Loucy (cell line): ENCODE measurements around the gene IER2.

Experiments used
- H2AFZ ChIP-seq: fragments of 200-600 bp; sonication (generic); 2 replicates; pipeline ENCODE4 v1.6.0; 2016; ENCODE audit warnings: antibody characterized with exemption, mild to moderate bottlenecking, low read length, moderate library complexity
- H3F3A ChIP-seq: fragments of 200-600 bp; 2 replicates; pipeline ENCODE4 v1.6.0; 2016; ENCODE audit warnings: antibody characterized with exemption, low read depth, mild to moderate bottlenecking
- H3K27me3 ChIP-seq: fragments of 200-600 bp; sonication (generic); 2 replicates; pipeline ENCODE4 v1.6.1; 2014; ENCODE audit warnings: low read length, mild to moderate bottlenecking; ENCODE audit not compliant: insufficient read depth, poor library complexity, severe bottlenecking
- H3K36me3 ChIP-seq: fragments of 200-600 bp; sonication (generic); 2 replicates; pipeline ENCODE4 v1.6.1; 2016; ENCODE audit warnings: low read length; ENCODE audit not compliant: insufficient read depth
- H3K4me1 ChIP-seq: fragments of 200-600 bp; sonication (generic); 2 replicates; pipeline ENCODE4 v1.5.1; 2014; ENCODE audit warnings: low read length, mild to moderate bottlenecking; ENCODE audit not compliant: insufficient read depth, poor library complexity, severe bottlenecking
- H3K4me2 ChIP-seq: fragments of 200-600 bp; sonication (generic); 2 replicates; pipeline ENCODE4 v1.6.0; 2014; ENCODE audit warnings: antibody characterized with exemption, low read length, low read depth, mild to moderate bottlenecking; ENCODE audit not compliant: poor library complexity, severe bottlenecking
- H3K4me3 ChIP-seq: fragments of 200-600 bp; sonication (generic); 2 replicates; pipeline ENCODE4 v1.5.1; 2014; ENCODE audit warnings: low read length, mild to moderate bottlenecking, mixed read lengths; ENCODE audit not compliant: poor library complexity, severe bottlenecking
- H3K79me2 ChIP-seq: fragments of 200-600 bp; sonication (generic); 2 replicates; pipeline ENCODE4 v1.6.1; 2014; ENCODE audit warnings: low read length; ENCODE audit not compliant: insufficient read depth
- H3K9ac ChIP-seq: fragments of 200-600 bp; sonication (generic); 2 replicates; pipeline ENCODE4 v1.6.0; 2014; ENCODE audit warnings: mild to moderate bottlenecking, low read depth, low read length, moderate library complexity; ENCODE audit not compliant: poor library complexity, severe bottlenecking
- H3K9me2 ChIP-seq: fragments of 200-600 bp; sonication (generic); replicated peaks from 2 replicates; pipeline ENCODE4 v1.6.1; 2016; ENCODE audit warnings: low read depth, low read length, mixed read lengths
- H3K9me3 ChIP-seq: fragments of 200-600 bp; sonication (generic); 2 replicates; pipeline ENCODE4 v1.6.1; 2014; ENCODE audit warnings: mild to moderate bottlenecking, antibody characterized with exemption, low read length, low read depth; ENCODE audit not compliant: insufficient read depth
- H4K20me1 ChIP-seq: fragments of 200-600 bp; sonication (generic); 2 replicates; pipeline ENCODE4 v1.6.0; 2014; ENCODE audit warnings: antibody characterized with exemption, low read length, mild to moderate bottlenecking; ENCODE audit not compliant: insufficient read depth, poor library complexity, severe bottlenecking
- EZH2phosphoT487 ChIP-seq: fragments of 200-600 bp; IDR thresholded peaks from 2 replicates; pipeline ENCODE4 v1.6.1; 2018; ENCODE audit warnings: antibody characterized with exemption, mild to moderate bottlenecking, moderate library complexity, borderline replicate concordance
- TF ChIP-seq, protein P1 (sequence below): fragments of 200-600 bp; sonication (generic); conservative IDR thresholded peaks from 2 replicates; pipeline ENCODE4 v1.5.1; 2014; ENCODE audit warnings: mild to moderate bottlenecking, antibody characterized with exemption, low read length

The IER2 gene

DNA sequence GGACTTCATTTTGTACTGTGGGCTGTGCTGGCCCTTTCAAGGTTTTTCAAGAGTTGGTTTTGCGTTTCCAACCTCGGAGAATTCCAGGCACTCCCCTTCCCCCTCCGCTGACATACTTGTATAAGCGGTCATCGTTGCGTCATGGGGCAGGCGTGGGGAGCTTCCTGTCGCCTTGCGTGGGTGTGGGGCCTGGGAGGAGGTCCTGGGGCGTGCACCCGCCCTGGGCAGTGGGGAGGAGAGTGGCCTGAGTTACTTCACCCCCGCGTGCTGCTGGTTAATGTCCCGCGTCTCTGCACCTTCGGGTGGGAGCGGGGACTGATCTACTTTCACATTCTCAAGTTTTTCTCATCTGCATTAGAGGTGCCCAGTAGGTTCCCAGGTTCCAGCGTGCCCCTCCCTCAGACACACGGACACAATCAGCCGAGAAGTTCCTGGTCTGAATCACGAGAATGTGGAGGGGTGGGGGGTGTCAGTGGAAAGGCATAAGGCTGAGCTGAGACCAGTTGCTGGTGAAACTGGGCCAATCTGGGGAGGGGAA lies 4.1 kb downstream of the IER2 start:
- Histone ChIP-seq H3K4me3 (peak overlapping the region; percentile 98), H2AFZ (no peak overlapping the region), H3K9ac (peak overlapping the region; percentile 95), H3K36me3 (0 out of 2 replicates have a peak, but pooled peaks cover 4% of the 10 kb centered on the region), H3F3A (peaks cover 15% of the 10 kb centered on the region), H3K4me2 (peak overlapping the region; percentile 85), H3K9me3 (no peaks in the 10 kb centered on the region), H3K4me1 (peaks cover 31% of the 10 kb centered on the region), H3K27me3 (peaks cover 13% of the 10 kb centered on the region), H3K79me2 (peaks cover 61% of the 10 kb centered on the region), H4K20me1 (peaks cover 24% of the 10 kb centered on the region), H3K9me2 (no peaks in the 10 kb centered on the region)
- no peak for TF ChIP-seq EZH2phosphoT487
- TF ChIP-seq, protein P1, sequence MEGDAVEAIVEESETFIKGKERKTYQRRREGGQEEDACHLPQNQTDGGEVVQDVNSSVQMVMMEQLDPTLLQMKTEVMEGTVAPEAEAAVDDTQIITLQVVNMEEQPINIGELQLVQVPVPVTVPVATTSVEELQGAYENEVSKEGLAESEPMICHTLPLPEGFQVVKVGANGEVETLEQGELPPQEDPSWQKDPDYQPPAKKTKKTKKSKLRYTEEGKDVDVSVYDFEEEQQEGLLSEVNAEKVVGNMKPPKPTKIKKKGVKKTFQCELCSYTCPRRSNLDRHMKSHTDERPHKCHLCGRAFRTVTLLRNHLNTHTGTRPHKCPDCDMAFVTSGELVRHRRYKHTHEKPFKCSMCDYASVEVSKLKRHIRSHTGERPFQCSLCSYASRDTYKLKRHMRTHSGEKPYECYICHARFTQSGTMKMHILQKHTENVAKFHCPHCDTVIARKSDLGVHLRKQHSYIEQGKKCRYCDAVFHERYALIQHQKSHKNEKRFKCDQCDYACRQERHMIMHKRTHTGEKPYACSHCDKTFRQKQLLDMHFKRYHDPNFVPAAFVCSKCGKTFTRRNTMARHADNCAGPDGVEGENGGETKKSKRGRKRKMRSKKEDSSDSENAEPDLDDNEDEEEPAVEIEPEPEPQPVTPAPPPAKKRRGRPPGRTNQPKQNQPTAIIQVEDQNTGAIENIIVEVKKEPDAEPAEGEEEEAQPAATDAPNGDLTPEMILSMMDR, result no peak

DNA sequence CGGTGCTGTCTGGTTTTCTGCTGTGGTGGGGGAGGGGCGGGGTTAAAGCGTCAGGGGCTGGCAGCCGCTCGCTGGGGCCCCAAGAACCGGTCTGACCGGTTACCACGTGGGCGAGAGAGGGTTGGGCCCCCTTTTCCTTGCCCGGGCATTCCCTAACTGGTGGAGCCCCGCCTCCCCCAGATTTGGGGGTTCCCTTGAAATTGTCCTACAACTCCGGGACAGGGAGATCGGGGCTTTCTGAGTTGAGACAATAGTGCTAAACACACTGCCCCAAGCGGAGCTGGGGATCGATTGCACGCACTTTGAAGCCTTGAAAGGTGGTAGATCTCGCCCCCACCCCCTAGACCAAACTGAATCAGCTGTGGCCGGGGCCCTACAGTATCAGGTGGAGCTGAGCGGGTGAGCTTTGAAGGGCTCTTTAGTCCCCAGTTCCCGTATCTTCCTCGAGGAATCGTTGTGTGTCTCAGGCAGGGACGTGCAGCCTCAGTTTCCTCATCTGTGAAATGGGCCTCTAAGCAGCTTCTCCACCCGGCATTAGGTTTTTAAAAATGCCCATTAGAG lies 4.8 kb downstream of the IER2 start:
- Histone ChIP-seq H3K79me2 (peaks cover 58% of the 10 kb centered on the region), H4K20me1 (peaks cover 24% of the 10 kb centered on the region), H3K4me2 (peak overlapping the region; percentile 85), H3K27me3 (peaks cover 13% of the 10 kb centered on the region), H3K9me2 (no peaks in the 10 kb centered on the region), H3K9ac (peak overlapping the region; percentile 95), H3K9me3 (no peaks in the 10 kb centered on the region), H3F3A (peaks cover 15% of the 10 kb centered on the region), H3K36me3 (0 out of 2 replicates have a peak, but pooled peaks cover 4% of the 10 kb centered on the region), H3K4me1 (peaks cover 31% of the 10 kb centered on the region), H2AFZ (no peak overlapping the region), H3K4me3 (peak overlapping the region; percentile 98)
- TF ChIP-seq, protein P1, result peak; percentile 53
- TF ChIP-seq EZH2phosphoT487, result no peak

- H3K9me3 ChIP-seq, result no peaks in the 10 kb centered on the region
- peaks cover 15% of the 10 kb centered on the region for H3F3A ChIP-seq
- peaks cover 53% of the 10 kb centered on the region for H3K79me2 ChIP-seq
- peaks cover 13% of the 10 kb centered on the region for H3K27me3 ChIP-seq
- peak overlapping the region; percentile 98 for H3K4me3 ChIP-seq
- no peaks in the 10 kb centered on the region for H3K9me2 ChIP-seq
- no peak overlapping the region for H2AFZ ChIP-seq
- peaks cover 24% of the 10 kb centered on the region for H4K20me1 ChIP-seq
- H3K36me3 ChIP-seq, result 0 out of 2 replicates have a peak, but pooled peaks cover 4% of the 10 kb centered on the region
- peak overlapping the region; percentile 95 for H3K9ac ChIP-seq
- H3K4me1 ChIP-seq, result peaks cover 29% of the 10 kb centered on the region
- TF ChIP-seq, protein P1, result no peak
- TF ChIP-seq EZH2phosphoT487, result no peak
- peak overlapping the region; percentile 85 for H3K4me2 ChIP-seq
These were observed 5.5 kb downstream of the IER2 start for GRCh38 chr19:13155472-13156359.
